GM20000 (cell line): Measurements from ENCODE around the gene HOXA7.
A peak's percentile ranks its signal among the peaks of the same experiment; 100 is the strongest.

ENCODE experiments used
- DNase-seq: peaks from one replicate; pipeline ENCODE4 v3.0.0; 2012; ENCODE audit warnings: low spot score
- CTCF ChIP-seq: IDR thresholded peaks from 2 replicates; pipeline ENCODE4 v1.5.1; 2012; ENCODE audit warnings: mild to moderate bottlenecking, control low read depth; ENCODE audit errors: extremely low read depth, missing control alignments

The HOXA7 gene

GRCh38 chr7:27130540-27131389, 25.7 kb downstream of the HOXA7 start, which contains the start of gene HOXA4:
TSS of gene HOXA4 (minus strand) at chr7:27130757. CDS start at chr7:27130733, 24 bp downstream.
- peak; percentile 89 for DNase-seq

GRCh38 chr7:27129729-27130539, 26.5 kb downstream of the HOXA7 start:
- TF ChIP-seq CTCF = no peak
- DNase-seq = no peak

More at GRCh38 chr7:27130540-27131389, 25.7 kb downstream of the HOXA7 start, which contains the start of gene HOXA4:
- TF ChIP-seq CTCF = no peak

GRCh38 chr7:27128776-27129728, 27.4 kb downstream of the HOXA7 start:
- TF ChIP-seq CTCF = no peak
- no peak for DNase-seq

GRCh38 chr7:27128034-27128433, 28.4 kb downstream of the HOXA7 start:
- DNase-seq = no peak

GRCh38 chr7:27126596-27127327, 29.7 kb downstream of the HOXA7 start:
- no peak for TF ChIP-seq CTCF
- DNase-seq = no peak

More at GRCh38 chr7:27128034-27128433, 28.4 kb downstream of the HOXA7 start:
- no peak for TF ChIP-seq CTCF

- DNase-seq = no peak
- no peak for TF ChIP-seq CTCF
These were observed 30.5 kb downstream of the HOXA7 start for GRCh38 chr7:27125986-27126394.
